GM12891 (cell line): Measurements from ENCODE around the gene TMEM178A.

ENCODE experiments used
- DNase-seq: peaks from one replicate; pipeline ENCODE4 v3.0.0; 2011; ENCODE audit warnings: low spot score; ENCODE audit not compliant: insufficient read length
- FAIRE-seq: peaks from 2 replicates; lab custom pipeline; 2011; peaks lifted over from hg19 to GRCh38; lab: Jason Lieb, UNC
- PAX5 ChIP-seq: IDR thresholded peaks from 2 replicates; pipeline ENCODE4 v1.6.1; 2011; ENCODE audit warnings: low read length, moderate library complexity, mild to moderate bottlenecking; ENCODE audit not compliant: insufficient read depth, severe bottlenecking
- POLR2A ChIP-seq: IDR thresholded peaks from 2 replicates; pipeline ENCODE4 v1.6.1; 2011; ENCODE audit warnings: low read depth, low read length, control low read depth
- POLR2AphosphoS5 ChIP-seq: IDR thresholded peaks from 2 replicates; pipeline ENCODE4 v1.6.1; 2011; ENCODE audit warnings: low read depth, low read length, control low read depth
- POU2F2 ChIP-seq: IDR thresholded peaks from 2 replicates; pipeline ENCODE4 v1.6.1; 2011; ENCODE audit warnings: low read depth, mild to moderate bottlenecking, control low read depth, low read length, moderate library complexity
- SPI1 ChIP-seq: IDR thresholded peaks from 2 replicates; pipeline ENCODE4 v1.6.1; 2011; ENCODE audit warnings: low read depth, low read length, control low read depth
- TAF1 ChIP-seq: IDR thresholded peaks from 2 replicates; pipeline ENCODE4 v1.6.1; 2011; ENCODE audit warnings: low read depth, low read length, control low read depth

TMEM178A gene

DNA sequence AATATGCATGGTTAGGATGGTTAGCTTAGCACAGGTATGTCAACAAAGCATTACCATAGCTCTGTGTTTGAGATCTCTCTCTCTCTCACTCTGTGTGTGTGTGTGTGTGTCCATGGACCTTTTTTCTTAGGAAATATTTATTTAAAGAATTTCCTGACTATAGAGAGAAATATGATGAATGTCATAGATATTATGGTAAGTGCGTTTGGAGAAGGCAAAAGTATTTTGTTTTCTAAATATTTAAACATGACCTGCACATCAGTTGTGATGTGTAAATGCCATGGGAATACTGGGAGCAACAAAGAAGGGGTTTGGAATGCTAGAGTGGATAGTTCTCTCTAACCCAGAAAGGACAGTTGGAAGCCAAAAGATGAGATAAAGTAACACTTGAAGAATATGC lies 3.9 kb upstream of the TMEM178A start:
- no peak for TF ChIP-seq PAX5
- DNase-seq: no peak
- no peak for FAIRE-seq

GRCh38 chr2:39663187-39663930 lies 2.4 kb upstream of the TMEM178A start:
- TF ChIP-seq TAF1: no peak
- no peak for TF ChIP-seq POU2F2
- TF ChIP-seq POLR2AphosphoS5: no peak
- TF ChIP-seq SPI1: no peak
- no peak for TF ChIP-seq POLR2A
- TF ChIP-seq PAX5: no peak
- FAIRE-seq (no peak), DNase-seq (no peak)

- FAIRE-seq (no peak), DNase-seq (no peak)
- TF ChIP-seq POU2F2 (no peak), POLR2AphosphoS5 (no peak), POLR2A (no peak), PAX5 (no peak), TAF1 (no peak), SPI1 (no peak)
Observed at GRCh38 chr2:39664232-39664887, 1.4 kb upstream of the TMEM178A start.

DNA sequence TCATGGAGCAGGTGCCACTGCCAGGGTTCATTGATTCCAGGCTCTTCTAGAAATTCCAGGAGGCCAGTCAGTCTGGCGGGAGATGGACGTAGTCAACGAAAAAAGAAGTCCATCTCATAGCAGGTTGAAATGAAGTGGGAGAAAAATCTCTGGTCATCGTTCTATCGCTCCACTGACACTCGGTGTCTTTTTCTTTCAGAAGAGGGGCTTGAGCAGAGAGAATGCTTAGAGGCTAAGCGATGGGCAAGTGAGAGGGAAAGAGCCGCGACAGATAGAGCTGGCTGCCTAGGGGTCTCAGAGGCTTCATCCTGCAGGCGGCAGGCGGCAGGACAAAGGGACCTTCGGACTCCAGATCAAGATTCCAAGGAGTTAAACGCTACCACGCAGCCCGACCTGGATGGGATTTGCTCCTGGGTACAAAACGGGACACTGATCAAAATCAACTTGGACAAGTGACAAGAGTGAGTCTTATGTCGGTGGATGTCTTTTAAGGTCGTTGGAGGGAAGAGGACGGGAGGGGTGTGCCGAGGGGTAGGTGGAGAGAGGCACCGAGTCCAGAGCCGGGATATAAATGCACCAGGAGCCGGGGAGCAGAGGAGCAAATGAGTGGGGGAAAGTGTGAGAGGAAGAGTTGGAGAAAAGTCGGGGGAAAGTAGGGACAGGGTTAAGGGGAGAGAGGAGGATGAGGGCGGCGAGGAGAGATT lies 677 bp upstream of the TMEM178A start:
- TF ChIP-seq POLR2A (no peak), TAF1 (no peak), POU2F2 (no peak), POLR2AphosphoS5 (no peak), PAX5 (no peak), SPI1 (no peak)
- no peak for DNase-seq
- no peak for FAIRE-seq

DNA sequence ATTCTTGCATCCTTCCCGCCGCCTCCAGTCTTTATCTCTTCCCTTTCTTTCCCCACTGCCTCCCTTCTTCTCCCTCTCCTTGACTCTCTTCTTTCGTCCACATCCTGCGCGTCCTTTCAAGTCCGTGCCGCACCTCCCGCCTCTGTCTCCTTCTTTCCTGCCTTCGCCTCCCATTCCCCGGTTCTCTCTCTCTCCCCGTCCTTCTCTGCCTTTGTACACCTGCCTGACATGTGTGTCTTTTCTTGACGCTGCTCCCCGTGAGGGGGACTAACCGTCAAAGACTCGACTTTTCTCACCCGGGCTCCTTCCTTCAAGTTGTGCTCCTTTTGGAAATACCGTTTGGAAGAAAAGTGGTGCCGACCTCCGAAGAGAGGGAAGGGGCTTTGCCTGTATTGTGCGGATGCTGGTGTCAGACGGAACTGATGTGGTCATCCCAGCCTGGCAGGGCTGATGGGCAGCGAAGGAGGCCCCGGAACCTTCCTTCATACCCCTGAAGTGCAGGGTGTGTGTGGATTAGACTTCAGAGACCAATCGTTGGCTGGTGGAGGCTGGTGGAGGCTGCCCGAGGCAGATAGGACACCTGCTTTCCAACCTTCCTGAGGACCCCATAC lies 879 bp downstream of the TMEM178A start:
- DNase-seq: peak; percentile 1
- no peak for FAIRE-seq
- TF ChIP-seq POLR2A (no peak), PAX5 (no peak), POU2F2 (no peak), TAF1 (no peak), SPI1 (no peak), POLR2AphosphoS5 (no peak)

DNA sequence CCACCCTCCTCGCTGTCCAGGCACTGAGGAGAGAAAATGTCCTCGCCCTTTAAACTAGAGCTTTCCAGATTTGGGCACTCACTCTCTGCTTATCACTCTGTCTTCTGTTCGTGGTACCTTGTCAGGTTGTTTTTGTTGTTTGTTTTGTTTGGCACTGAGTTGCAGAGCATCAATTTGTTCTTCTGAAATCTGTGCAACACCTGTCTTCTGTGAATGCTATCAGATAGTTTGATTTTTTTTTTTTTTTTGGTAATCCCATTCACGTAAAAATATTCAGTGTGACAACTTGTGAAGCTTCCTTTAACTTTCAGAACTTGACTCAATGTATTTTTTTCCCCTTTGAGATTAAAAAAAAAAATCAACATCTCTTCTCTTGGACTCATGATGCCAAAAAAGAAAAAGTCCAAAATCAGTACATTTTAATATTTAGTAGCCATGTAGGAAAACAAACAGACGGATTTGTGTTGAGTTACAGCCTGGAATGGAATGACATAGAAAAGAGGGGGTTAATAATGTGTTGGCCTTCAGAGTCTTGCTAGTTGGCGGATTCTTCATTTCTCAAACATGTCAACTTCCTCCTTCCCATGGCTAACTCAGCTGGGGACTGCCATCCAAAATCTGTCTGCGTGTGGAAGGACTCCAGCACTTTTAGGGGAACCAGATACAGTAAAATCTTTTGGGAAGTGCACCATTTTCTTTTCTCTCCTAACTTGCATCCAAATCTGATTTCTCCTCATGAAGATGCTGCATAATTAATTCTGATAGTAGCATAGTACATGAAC lies 1.6 kb downstream of the TMEM178A start:
- TF ChIP-seq SPI1: no peak
- DNase-seq (no peak), FAIRE-seq (no peak)

GRCh38 chr2:39667886-39668276 lies 2.2 kb downstream of the TMEM178A start:
- DNase-seq: no peak
- no peak for TF ChIP-seq POLR2AphosphoS5
- TF ChIP-seq POU2F2: no peak
- TF ChIP-seq PAX5: no peak
- TF ChIP-seq TAF1: no peak
- TF ChIP-seq POLR2A: no peak
- TF ChIP-seq SPI1: no peak
- no peak for FAIRE-seq

DNA sequence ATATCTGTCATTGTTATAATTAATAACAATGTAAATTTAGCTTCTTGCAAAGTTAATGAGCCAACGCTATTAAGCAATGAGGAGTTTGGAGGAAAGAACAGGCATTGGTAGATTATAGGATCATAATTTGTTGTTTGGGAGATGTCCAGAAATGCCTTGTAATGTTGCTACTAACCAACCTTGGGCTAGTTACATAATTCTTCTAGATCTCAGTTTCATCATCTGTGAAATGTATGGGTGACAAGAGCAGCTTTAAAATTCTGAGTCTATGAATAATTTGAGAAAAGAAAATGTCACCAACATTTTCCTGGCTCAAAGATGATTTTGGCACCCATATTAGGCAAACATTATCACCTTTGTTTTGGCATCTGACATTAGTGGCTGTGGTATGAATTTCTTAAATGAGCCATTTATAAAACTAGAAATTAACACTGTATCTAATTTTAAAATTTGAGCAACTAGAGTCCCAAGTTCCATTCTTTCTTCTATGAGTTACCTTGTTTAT lies 2.9 kb downstream of the TMEM178A start:
- FAIRE-seq: no peak
- DNase-seq: no peak
- TF ChIP-seq POLR2A (no peak), PAX5 (no peak), POU2F2 (no peak), POLR2AphosphoS5 (no peak), TAF1 (no peak), SPI1 (no peak)

DNA sequence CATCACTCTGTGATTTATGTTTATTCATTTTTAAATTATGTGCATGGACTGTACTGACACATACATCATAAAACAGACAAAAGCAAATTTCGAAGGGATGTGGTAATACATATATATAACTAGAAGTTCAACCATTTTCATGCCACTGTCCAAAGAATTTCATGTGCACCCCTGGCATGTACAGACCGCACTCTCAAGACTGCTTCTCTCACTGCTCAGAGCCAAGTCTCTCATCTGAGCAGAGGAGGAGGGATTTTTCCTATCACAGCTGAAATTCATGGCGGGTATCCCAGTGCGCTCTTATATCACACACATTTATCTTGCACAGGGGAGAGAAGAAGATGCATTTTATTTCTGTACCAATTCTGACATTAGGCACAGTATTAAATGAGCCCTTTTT lies 5.9 kb downstream of the TMEM178A start:
- DNase-seq (no peak), FAIRE-seq (no peak)
- TF ChIP-seq POLR2AphosphoS5 (no peak), PAX5 (no peak), POU2F2 (no peak), TAF1 (no peak), SPI1 (no peak), POLR2A (no peak)
